Endothelial cell of umbilical vein (primary cell): Measurements from ENCODE around the gene STAC3. TPM values are rescaled to one million over a fixed set of nuclear protein-coding genes. Genes with fewer than 3 reads are reported as not detected.

ENCODE experiments used
- BruUV-seq: library from RNA; stranded (reverse); fragments of 400-500 nt; replicated peaks from 2 replicates; lab custom pipeline; 2021; lab: Mats Ljungman, UMichigan
- CTCF ChIA-PET: fragments of 300-600, 350-600 bp; sonication (Branson Sonifier 250); formaldehyde crosslinking; loops from one replicate; lab custom pipeline; 2021; ENCODE audit warnings: antibody characterized with exemption, inconsistent platforms; lab: Charles Lee
- POLR2A ChIA-PET: fragments of 300-600, 350-600 bp; sonication (Branson Sonifier 250); formaldehyde crosslinking; loops from one replicate; lab custom pipeline; 2021; ENCODE audit warnings: antibody characterized with exemption, inconsistent platforms; lab: Charles Lee
- DNase-seq: peaks from one replicate; pipeline ENCODE4 v3.0.0-alpha.2; 2011; ENCODE audit warnings: low read depth, low spot score
- FAIRE-seq: peaks from 2 replicates; lab custom pipeline; 2011; peaks lifted over from hg19 to GRCh38; lab: Jason Lieb, UNC
- H2AFZ ChIP-seq: 2 replicates; pipeline ENCODE4 v1.6.0; 2012; ENCODE audit warnings: low read depth, low read length, control low read depth, inconsistent platforms
- H3K27ac ChIP-seq: 2 replicates; pipeline ENCODE4 v1.5.1; 2011; ENCODE audit warnings: low read depth, mild to moderate bottlenecking, control low read depth, low read length, moderate library complexity; ENCODE audit not compliant: insufficient read depth
- H3K27me3 ChIP-seq, 2 experiments: 2 replicates each; pipeline versions ENCODE4 v1.6.0 to v1.6.1; 2011; ENCODE audit warnings: low read length in 2 of 2, mixed read lengths in 1 of 2; ENCODE audit not compliant: control insufficient read depth in 2 of 2, insufficient read depth in 2 of 2
- H3K36me3 ChIP-seq, 2 experiments: 2 replicates in 1 of 2; 3 replicates in 1 of 2; pipeline ENCODE4 v1.5.1; 2011; ENCODE audit warnings: low read length in 2 of 2, mild to moderate bottlenecking in 1 of 2, moderate library complexity in 1 of 2; ENCODE audit not compliant: control insufficient read depth in 2 of 2, insufficient read depth in 2 of 2; ENCODE audit errors: extremely low read depth in 1 of 2
- H3K4me1 ChIP-seq: 3 replicates; pipeline ENCODE4 v1.5.1; 2011; ENCODE audit warnings: mild to moderate bottlenecking, low read length; ENCODE audit not compliant: control insufficient read depth, insufficient read depth; ENCODE audit errors: extremely low read depth
- H3K4me2 ChIP-seq: 2 replicates; pipeline ENCODE4 v1.6.1; 2011; ENCODE audit warnings: low read length, control low read depth, mixed read lengths; ENCODE audit not compliant: insufficient read depth
- H3K4me3 ChIP-seq, 3 experiments: fragments of 200-600 bp in 1 of 3; sonication (generic), shearing (Covaris generic) in 1 of 3; replicated peaks in 1 of 3; 2 replicates each; pipeline ENCODE4 v1.5.1; 2011 to 2016; ENCODE audit warnings: control low read depth in 3 of 3, low read length in 3 of 3, mild to moderate bottlenecking in 2 of 3, inconsistent platforms in 1 of 3, low read depth in 1 of 3, moderate library complexity in 1 of 3; ENCODE audit not compliant: insufficient read depth in 1 of 3
- H3K79me2 ChIP-seq: 2 replicates; pipeline ENCODE4 v1.6.0; 2012; ENCODE audit warnings: low read length, inconsistent platforms; ENCODE audit not compliant: control insufficient read depth, insufficient read depth
- H3K9ac ChIP-seq: replicated peaks from 2 replicates; pipeline ENCODE3; 2011; ENCODE audit warnings: low read length, control low read depth; ENCODE audit not compliant: insufficient read depth; ENCODE audit errors: extremely low read depth
- H3K9me1 ChIP-seq: replicated peaks from 3 replicates; pipeline ENCODE4 v1.6.0; 2011; ENCODE audit warnings: mild to moderate bottlenecking, low read length; ENCODE audit not compliant: control insufficient read depth, insufficient read depth; ENCODE audit errors: extremely low read depth
- H3K9me3 ChIP-seq: replicated peaks from 2 replicates; pipeline ENCODE4 v1.5.1; 2012; ENCODE audit warnings: low read length, inconsistent platforms; ENCODE audit not compliant: control insufficient read depth, insufficient read depth
- H4K20me1 ChIP-seq: replicated peaks from 2 replicates; pipeline ENCODE3; 2011; ENCODE audit warnings: mild to moderate bottlenecking, low read length; ENCODE audit not compliant: control insufficient read depth, insufficient read depth; ENCODE audit errors: extremely low read depth
- EZH2 ChIP-seq: IDR thresholded peaks from 2 replicates; pipeline ENCODE4 v1.6.1; 2012; ENCODE audit warnings: borderline replicate concordance, low read depth, mild to moderate bottlenecking, moderate library complexity, low read length, inconsistent platforms; ENCODE audit not compliant: severe bottlenecking
- FOS ChIP-seq: IDR thresholded peaks from 2 replicates; pipeline ENCODE4 v1.6.1; 2011; ENCODE audit warnings: mild to moderate bottlenecking, low read length, moderate library complexity, borderline replicate concordance; ENCODE audit not compliant: insufficient read depth
- GATA2 ChIP-seq: IDR thresholded peaks from 2 replicates; pipeline ENCODE4 v1.7.0; 2011; ENCODE audit warnings: low read depth, mild to moderate bottlenecking, moderate library complexity, mixed read lengths, low read length; ENCODE audit not compliant: insufficient read length, insufficient read depth
- JUN ChIP-seq: IDR thresholded peaks from 2 replicates; pipeline ENCODE4 v1.6.1; 2011; ENCODE audit warnings: borderline replicate concordance, low read depth; ENCODE audit not compliant: insufficient read length, insufficient read depth
- MYC ChIP-seq: IDR thresholded peaks from one replicate; pipeline ENCODE4 v1.6.1; 2011; ENCODE audit warnings: mild to moderate bottlenecking, low read depth, low read length
- POLR2A ChIP-seq: IDR thresholded peaks from 2 replicates; pipeline ENCODE4 v1.6.1; 2012; ENCODE audit warnings: low read depth, mild to moderate bottlenecking, control low read depth, low read length
- POLR2AphosphoS5 ChIP-seq: IDR thresholded peaks from 2 replicates; pipeline ENCODE4 v1.6.1; 2012; ENCODE audit warnings: low read depth, mild to moderate bottlenecking, control low read depth, low read length, moderate library complexity; ENCODE audit not compliant: insufficient read depth
- dilution Hi-C: fragments of 300-500 bp; cut with MboI; formaldehyde crosslinking; loops from one replicate; pipeline ENCODE4 v1.15.0; 2019; ENCODE audit warnings: low sequenced_read_pairs; ENCODE audit not compliant: extremely low pct_ligation_motif_present
- intact Hi-C: fragments of 100-400 bp; cut with micrococcal nuclease; formaldehyde crosslinking; loops from one replicate; pipeline ENCODE4 v1.10.0; 2022
- polyA plus RNA-seq, 4 experiments: library from polyadenylated mRNA; depleted of rRNA in 3 of 4; stranded (reverse) in 3 of 4; unstranded in 1 of 4; fragments of >200 nt; gene quantifications; 2 replicates each; pipeline versions ENCODE4 v1.2.1 to v1.2.3, GENCODE V29; 2011 to 2012; ENCODE audit warnings: missing spikeins in 1 of 4
- total RNA-seq: library from RNA; stranded (reverse); gene quantifications from 2 replicates; pipeline ENCODE4 v1.2.3, GENCODE V29; 2021
- TF ChIP-seq, protein P1 (sequence below), 2 donors: IDR thresholded peaks; 1 replicate in 1 of 2; 2 replicates in 1 of 2; pipeline ENCODE4 v1.5.1; 2011; ENCODE audit warnings: low read length in 2 of 2, mild to moderate bottlenecking in 2 of 2, moderate library complexity in 2 of 2, control low read depth in 1 of 2, inconsistent platforms in 1 of 2, low read depth in 1 of 2; ENCODE audit not compliant: insufficient read depth in 1 of 2; ENCODE audit errors: extremely low read depth in 1 of 2
- TF ChIP-seq, protein P2 (sequence below): IDR thresholded peaks from 2 replicates; pipeline ENCODE4 v1.6.1; 2011; ENCODE audit not compliant: insufficient read depth, insufficient read length

The STAC3 gene
- total and polyA plus RNA-seq, 2 donors (not counting 3 experiments of a cell fraction or from before 2014, with no cell fraction given), result 0.36 to 0.55 TPM

DNA sequence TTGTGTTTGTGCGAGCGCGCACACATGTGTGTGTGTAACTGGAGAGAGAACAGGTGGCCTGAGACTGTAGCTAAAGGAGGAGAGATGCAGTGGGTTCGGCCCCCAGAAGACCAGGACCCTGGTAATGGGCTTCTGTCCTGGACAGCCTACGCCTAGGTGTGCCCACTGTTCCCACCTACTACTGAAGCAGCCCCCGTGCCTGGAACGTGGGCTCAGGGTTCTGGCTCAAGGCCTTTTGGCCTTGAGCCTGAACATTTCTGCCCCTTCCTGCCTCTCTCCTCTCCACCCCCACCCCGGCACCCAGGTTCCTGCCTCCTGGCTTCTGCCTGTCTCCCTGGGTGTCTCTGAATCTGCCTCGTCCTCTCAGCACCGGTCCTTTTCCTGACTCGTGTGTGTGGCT lies 35.9 kb downstream of the STAC3 start:
- no peak overlapping the region for H2AFZ ChIP-seq
- intact Hi-C loops, result no loop called here

DNA sequence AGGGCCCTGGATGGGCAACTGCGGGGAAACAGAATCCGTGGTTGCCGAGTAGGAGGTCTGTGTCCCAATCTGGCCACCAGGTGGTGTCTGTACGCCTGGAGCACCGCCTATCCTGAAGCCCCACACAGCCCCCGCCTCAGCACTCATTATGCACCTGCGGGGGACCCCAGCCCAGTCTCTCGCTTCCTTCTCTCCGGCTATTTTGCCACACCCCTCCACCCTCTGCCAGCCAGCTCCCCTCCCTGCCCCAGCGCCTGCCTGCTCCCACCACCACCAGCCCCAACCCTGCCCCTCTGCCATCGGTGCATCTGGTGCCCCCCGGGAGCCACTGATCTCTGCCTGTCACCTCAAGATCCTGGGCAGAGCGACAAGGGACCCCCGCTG lies 36.6 kb downstream of the STAC3 start:
- POLR2A ChIA-PET, result no interaction called here
- BruUV-seq, result no TSS peak
- dilution Hi-C loops, result no loop called here
- DNase-seq (peak; percentile 49), FAIRE-seq (peak; percentile 86)
- intact Hi-C loops, result loop anchor here (1.0 kb wide), 1 partner anchor 25 kb away; no protein-coding TSS in a partner anchor
- Histone ChIP-seq H3K9ac (no peak overlapping the region), H3K4me1 (peaks cover 2% of the 10 kb centered on the region), H3K4me3 (no peak overlapping the region), H3K9me3 (no peaks in the 10 kb centered on the region), H3K4me2 (no peak overlapping the region), H3K9me1 (no peaks in the 10 kb centered on the region), H4K20me1 (no peaks in the 10 kb centered on the region), H2AFZ (no peak overlapping the region), H3K27me3 (peaks cover 48 to 54% of the 10 kb centered on the region in 2 experiments), H3K36me3 (no peaks in the 10 kb centered on the region), H3K27ac (no peak overlapping the region), H3K79me2 (no peaks in the 10 kb centered on the region)
- TF ChIP-seq, protein P1, sequence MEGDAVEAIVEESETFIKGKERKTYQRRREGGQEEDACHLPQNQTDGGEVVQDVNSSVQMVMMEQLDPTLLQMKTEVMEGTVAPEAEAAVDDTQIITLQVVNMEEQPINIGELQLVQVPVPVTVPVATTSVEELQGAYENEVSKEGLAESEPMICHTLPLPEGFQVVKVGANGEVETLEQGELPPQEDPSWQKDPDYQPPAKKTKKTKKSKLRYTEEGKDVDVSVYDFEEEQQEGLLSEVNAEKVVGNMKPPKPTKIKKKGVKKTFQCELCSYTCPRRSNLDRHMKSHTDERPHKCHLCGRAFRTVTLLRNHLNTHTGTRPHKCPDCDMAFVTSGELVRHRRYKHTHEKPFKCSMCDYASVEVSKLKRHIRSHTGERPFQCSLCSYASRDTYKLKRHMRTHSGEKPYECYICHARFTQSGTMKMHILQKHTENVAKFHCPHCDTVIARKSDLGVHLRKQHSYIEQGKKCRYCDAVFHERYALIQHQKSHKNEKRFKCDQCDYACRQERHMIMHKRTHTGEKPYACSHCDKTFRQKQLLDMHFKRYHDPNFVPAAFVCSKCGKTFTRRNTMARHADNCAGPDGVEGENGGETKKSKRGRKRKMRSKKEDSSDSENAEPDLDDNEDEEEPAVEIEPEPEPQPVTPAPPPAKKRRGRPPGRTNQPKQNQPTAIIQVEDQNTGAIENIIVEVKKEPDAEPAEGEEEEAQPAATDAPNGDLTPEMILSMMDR (IDR thresholded peaks at IDR 0.05; ENCODE audit: extremely low read depth in 1 of 2, insufficient read depth in 1 of 2, low read depth in 1 of 2, low read length in 2 of 2), result peak; percentile 65 to 88
- TF ChIP-seq POLR2AphosphoS5, result no peak
- no peak for TF ChIP-seq POLR2A
- TF ChIP-seq FOS, result no peak
- TF ChIP-seq, protein P2, sequence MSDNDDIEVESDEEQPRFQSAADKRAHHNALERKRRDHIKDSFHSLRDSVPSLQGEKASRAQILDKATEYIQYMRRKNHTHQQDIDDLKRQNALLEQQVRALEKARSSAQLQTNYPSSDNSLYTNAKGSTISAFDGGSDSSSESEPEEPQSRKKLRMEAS, result no peak
- TF ChIP-seq EZH2, result no peak
- no peak for TF ChIP-seq GATA2
- TF ChIP-seq JUN, result no peak
- no peak for TF ChIP-seq MYC
- CTCF ChIA-PET, result interaction anchor here (1.2 to 4.7 kb wide), 12 partner anchors 11 to 86 kb away, joined by 3 to 214 read pairs (median 8); partner anchors contain the start of genes LRP1, SHMT2 and STAC3

More for the DNA sequence above, 35.9 kb downstream of the STAC3 start:
- Histone ChIP-seq H3K27me3 (peaks cover 54 to 60% of the 10 kb centered on the region in 2 experiments), H3K27ac (no peak overlapping the region), H4K20me1 (no peaks in the 10 kb centered on the region), H3K9me1 (no peaks in the 10 kb centered on the region), H3K9me3 (no peaks in the 10 kb centered on the region), H3K79me2 (no peaks in the 10 kb centered on the region), H3K4me3 (no peak overlapping the region), H3K9ac (no peak overlapping the region), H3K4me2 (no peak overlapping the region), H3K4me1 (peaks cover 2% of the 10 kb centered on the region), H3K36me3 (no peaks in the 10 kb centered on the region)
- POLR2A ChIA-PET, result no interaction called here
- BruUV-seq, result no TSS peak
- CTCF ChIA-PET, result interaction anchor here (1.2 to 4.7 kb wide), 3 partner anchors 15 to 63 kb away, joined by 3 to 214 read pairs (median 54); partner anchors contain the start of gene SHMT2
- TF ChIP-seq MYC, result no peak
- no peak for TF ChIP-seq FOS
- TF ChIP-seq POLR2AphosphoS5, result no peak
- DNase-seq (no peak), FAIRE-seq (no peak)
- dilution Hi-C loops, result no loop called here
